SKM-1 (cell line): ENCODE results near the gene LEFTY1.
"Not testable (repeated sequence)": the region's sequence is repeated elsewhere in the genome, so short reads cannot be mapped to it uniquely, and the experiment has no call there.

Experiments used
- DNase-seq: peaks from one replicate; lab custom pipeline; 2025; ENCODE audit not compliant: unreplicated experiment; lab: John Stamatoyannopoulos, UW

Gene LEFTY1

DNA sequence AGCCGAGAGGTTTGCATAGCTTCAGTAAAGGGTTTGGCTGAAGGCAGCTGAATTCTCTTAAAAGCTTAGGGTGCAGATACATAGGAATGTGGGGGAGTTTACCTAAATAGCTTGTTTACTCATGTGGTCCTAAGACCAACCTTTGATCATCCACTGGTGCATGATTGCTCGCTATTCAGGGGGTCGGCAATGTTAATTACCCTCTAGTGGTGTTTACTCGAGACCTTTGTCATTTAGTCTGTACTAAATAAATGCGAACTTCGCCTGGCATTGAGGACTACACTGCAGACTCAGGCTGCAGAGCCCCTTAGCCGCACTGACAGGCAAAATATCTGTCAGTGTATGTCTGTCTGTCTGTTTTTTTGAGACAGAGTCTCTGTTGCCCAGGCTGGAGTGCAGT lies 38.6 kb downstream of the LEFTY1 start:
- no peak for DNase-seq

GRCh38 chr1:225849925-225850324 lies 39.0 kb downstream of the LEFTY1 start:
- DNase-seq, result no peak

GRCh38 chr1:225848030-225848955 lies 40.7 kb downstream of the LEFTY1 start:
- no peak for DNase-seq

DNA sequence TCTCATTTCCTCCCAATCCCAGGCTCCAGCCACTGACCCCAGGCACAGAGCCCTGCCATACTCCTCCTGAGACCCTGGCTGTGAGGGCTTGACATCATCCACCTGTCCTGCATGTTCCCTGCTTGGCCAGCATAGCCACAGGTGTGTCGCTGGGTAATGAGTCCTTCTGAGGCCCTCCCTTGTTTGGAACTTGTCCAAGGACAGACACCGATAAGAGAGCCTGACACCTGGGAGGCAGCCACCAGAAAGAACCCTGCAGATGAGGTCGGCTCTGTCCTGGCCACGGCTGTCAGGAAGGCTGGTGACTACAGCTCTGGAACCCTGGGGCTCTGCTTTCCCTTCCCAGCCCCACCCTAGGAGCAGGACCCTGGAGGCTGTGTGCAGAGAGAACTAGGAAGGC lies 41.3 kb downstream of the LEFTY1 start:
- no peak for DNase-seq

DNA sequence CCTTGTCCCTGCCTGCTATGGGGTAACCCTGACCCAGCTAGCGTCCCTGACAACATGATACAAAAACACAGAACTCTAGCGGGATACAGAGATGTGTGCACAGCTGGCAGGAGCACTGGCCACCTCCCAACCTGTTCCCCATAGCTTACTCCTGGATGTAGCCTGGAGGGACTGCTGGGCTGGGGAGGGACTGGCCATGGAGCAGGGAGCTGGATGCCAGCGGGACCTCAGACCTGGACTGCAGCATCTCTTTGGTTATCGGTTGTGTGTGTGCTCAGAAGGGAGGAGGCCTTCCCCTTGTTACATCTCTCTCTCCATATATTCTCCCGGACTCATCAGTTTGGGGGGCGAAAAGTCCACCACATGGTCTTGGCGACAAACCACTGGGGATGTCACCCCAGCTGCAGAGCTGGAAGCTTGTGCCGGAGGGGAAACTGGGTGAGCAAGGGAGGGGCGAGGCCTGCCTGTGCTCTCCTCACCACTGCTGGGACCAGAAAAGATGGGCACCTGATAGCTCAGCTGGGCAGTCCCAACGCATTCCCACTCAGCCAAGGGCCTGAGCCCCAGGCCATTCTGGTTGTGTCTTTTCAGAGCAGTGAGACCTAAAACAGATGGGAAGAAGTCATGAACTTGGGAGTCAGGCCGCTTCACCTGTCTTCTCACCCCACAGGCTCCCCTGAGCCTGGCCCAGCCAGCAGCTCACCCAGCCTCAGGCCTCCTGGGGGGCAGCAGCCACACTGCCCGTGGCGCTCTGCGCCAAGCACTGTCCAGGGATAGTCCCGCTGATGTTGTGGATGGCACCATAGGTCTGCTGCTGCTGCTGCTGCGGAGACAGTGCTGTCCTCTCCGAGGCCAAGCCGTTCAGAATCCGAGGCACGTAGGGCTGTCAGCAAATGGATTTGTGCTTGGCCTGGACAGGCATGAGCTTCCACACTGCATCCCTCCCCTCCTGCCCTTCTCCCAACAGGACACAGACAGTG lies 42.3 kb downstream of the LEFTY1 start:
- DNase-seq, result no peak

DNA sequence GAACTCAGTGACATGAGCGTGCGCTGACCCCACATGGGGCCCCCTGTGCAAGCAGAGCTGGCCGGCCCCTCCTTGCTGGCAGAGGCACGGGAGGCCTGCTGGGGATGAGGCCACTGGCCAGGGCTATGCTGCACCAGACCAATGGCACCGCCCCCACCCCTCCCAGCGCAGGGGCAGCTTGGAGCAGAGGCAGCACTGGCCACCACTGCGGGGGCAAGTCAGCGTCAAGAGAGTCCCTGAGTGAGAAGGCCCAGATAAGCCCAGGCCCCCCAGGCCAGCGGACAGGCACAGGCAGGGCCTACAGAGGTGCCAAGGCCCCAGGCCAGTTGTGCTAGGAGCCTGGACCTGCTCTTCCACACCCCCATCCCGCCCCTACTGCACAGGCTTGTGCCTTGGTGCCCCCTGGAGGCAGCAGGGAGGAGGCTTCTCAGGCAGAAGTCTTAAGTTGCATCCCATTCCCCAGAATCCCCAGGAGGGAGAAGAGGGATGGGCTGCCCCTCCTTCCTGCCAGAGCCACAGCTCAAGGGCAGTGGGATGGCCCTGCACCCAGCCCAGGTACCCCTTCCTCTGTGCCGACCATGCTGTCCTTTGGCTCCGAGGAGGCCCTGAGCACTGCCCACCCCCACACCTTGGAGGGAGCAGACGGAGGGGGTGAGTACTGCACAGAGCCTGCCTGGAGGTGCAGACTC lies 43.2 kb downstream of the LEFTY1 start:
- peak; percentile 43 for DNase-seq

GRCh38 chr1:225845097-225845496 lies 43.8 kb downstream of the LEFTY1 start:
- DNase-seq, result no peak

- DNase-seq, result no peak
Observed at GRCh38 chr1:225844236-225845061, 44.5 kb downstream of the LEFTY1 start.

GRCh38 chr1:225843426-225843795 lies 45.5 kb downstream of the LEFTY1 start:
- DNase-seq, result no peak

DNA sequence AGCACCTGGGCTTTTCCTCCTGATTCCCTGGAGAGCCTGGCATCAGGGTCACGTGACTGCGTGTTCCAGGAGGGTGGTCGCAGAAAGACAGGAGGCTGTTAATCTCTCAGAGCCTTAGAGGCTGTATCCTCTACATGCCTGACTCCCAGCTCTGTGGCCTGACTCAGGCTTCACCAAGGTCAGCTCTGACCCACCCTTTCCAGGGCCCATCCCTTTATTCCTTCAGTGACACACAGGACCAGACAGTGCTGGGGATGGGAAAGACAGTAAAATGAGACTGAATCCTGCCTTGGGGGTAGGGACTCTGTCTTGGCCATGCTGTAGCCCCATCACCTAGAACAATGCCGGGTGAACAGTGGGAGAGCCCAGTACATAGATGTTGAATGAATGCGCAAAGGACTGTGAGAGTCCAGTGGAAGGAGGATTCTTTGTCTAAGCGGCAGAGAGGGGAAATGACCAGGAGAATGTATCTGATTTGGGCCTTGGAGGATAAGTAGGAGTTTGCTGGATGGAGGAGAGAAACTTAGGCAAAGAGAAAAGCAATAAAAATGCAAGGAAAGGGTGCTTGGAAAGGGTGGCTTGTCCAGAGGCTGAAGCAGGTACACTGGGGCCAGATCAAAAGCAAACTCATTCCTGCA lies 46.0 kb downstream of the LEFTY1 start:
- DNase-seq, result no peak

- DNase-seq, result no peak
Observed at GRCh38 chr1:225842074-225842473, 46.9 kb downstream of the LEFTY1 start.

DNA sequence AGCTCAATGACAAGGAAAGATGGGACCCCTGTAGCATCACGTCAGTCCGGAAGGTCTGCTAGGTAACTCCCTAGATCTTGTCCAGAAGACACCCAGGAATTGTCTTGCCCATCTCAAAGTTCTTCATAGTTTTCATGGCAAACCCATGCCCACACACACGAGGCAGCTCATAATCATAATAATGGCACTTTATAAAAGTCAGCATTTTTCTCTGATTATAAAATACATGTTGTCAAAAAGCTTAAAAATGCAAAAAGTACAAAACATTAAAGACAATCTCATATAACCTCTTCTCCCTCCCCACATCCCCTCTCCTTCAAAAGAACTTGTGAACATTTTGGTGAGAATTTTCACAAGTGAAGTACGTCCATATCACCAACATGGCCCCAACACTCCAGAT lies 48.2 kb downstream of the LEFTY1 start:
- DNase-seq, result no peak

DNA sequence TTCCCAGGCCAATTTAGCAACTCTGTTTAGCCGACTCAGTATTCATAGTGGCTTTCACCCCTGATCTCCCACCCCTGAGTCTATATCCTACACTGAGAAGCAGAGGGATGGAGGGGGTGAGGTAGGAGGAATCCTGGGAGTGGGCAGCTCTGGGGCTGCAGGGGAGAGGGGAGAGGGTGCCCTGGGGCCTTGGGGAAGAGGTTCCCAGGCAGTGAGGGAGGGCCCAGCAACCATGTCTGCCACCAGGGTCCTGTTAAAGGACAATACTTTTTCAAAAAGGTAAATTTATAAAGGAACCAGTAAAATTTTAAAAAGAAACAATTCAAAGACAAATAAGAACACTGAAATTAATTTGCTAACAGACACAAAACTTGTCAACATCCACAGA lies 48.7 kb downstream of the LEFTY1 start:
- DNase-seq, result no peak

GRCh38 chr1:225838793-225839192 lies 50.2 kb downstream of the LEFTY1 start:
- DNase-seq, result no peak

- not testable (repeated sequence) for DNase-seq
Observed at GRCh38 chr1:225836296-225836695, 52.6 kb downstream of the LEFTY1 start.
